RPMI7951 (cell line): ENCODE data around the gene IRAK3. TPM values are rescaled to one million over a fixed set of nuclear protein-coding genes. Genes with fewer than 3 reads are reported as not detected.

Source experiments
- DNase-seq: peaks from one replicate; pipeline ENCODE4 v3.0.0-alpha.2; 2012; ENCODE audit warnings: low read depth
- total RNA-seq: library from RNA; depleted of rRNA; stranded (reverse); fragments of >200 nt; shearing (Covaris generic); gene quantifications from 2 replicates; pipeline ENCODE4 v1.2.3, GENCODE V29; 2014; rRNA removed

IRAK3 gene, protein sequence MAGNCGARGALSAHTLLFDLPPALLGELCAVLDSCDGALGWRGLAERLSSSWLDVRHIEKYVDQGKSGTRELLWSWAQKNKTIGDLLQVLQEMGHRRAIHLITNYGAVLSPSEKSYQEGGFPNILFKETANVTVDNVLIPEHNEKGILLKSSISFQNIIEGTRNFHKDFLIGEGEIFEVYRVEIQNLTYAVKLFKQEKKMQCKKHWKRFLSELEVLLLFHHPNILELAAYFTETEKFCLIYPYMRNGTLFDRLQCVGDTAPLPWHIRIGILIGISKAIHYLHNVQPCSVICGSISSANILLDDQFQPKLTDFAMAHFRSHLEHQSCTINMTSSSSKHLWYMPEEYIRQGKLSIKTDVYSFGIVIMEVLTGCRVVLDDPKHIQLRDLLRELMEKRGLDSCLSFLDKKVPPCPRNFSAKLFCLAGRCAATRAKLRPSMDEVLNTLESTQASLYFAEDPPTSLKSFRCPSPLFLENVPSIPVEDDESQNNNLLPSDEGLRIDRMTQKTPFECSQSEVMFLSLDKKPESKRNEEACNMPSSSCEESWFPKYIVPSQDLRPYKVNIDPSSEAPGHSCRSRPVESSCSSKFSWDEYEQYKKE
- 3.5 and 4.8 TPM in 2 replicates for total RNA-seq

DNA sequence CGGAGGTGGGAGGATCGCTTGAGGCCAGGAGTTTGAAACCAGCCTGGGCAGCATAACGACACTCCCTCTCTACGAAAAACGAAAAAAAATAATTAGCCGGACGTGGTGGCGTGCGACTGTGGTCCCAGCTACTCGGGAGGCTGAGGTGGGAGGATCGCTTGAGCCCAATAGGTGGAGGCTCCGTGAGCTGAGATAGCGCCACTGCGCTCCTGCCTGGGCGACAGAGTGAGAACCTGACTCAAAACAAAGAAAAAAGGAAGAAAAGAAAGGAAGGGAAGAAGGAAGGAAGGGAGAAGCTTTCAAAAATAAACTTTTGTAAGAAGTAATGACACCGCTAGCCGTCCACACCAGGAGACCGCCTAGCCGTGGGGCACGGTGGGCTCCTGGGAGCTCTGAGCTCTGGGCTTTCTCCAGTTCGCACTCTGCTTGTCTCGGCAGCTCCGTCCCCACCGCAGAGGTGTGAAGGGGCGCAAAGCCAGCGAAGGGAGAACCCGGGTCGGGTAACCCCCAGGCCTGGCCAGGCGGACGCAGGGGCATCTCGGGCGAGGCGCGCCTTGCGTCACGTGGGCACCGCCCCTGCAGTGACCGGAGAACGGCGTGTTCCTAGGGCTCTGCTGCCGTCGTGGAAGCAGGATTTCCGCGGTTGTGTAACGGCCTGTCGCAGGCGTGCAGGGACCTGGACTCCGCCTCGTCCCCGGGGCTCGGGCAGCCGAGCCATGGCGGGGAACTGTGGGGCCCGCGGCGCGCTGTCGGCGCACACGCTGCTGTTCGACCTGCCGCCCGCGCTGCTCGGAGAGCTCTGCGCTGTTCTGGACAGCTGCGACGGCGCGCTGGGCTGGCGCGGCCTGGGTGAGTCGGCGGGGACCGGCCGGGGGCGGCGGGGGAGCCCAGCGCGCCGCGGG lies at the start of gene IRAK3:
TSS of gene IRAK3 (plus strand) at position 631 of the 902 bp plus-strand sequence. CDS start at position 717, 86 bp downstream.
- peak; percentile 64 for DNase-seq

DNA sequence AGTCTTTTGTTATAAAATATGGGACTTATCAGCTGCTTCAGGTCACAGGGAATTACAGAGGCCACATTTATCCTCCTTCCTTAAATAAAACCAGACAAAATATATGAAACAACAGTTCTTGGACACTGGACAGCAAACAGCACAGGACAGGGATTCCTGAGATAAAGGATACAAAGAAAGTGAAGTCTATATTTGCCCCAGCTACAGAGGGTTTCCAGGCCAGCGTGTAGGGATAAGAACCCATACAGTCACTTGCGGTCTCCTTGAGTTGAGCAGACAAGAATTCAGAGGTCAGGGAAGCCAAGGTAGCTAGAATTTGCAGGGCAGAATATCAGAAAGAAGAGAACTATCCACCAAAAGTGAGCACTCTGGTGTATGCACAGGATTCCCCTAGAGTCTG lies 49.7 kb upstream of the IRAK3 start:
- DNase-seq: no peak

DNA sequence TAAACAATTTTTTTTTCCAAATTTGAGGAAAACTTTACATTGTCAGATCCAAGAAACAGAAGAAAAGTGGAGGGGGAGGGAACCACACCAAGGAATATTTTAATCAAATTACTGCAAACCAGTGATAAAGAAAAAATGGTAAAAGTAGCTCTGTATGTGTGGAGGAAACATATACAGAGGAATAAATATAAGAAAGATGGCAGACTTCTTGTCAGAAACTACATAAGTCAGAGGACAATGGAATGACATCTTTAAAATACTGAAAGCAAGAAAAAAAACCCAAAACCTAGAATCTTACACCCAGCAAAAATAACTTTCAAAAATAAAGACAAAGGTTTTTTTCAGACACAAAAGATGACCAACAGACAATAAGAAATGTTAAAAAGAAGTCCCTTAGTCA lies 48.3 kb upstream of the IRAK3 start:
- DNase-seq: no peak

DNA sequence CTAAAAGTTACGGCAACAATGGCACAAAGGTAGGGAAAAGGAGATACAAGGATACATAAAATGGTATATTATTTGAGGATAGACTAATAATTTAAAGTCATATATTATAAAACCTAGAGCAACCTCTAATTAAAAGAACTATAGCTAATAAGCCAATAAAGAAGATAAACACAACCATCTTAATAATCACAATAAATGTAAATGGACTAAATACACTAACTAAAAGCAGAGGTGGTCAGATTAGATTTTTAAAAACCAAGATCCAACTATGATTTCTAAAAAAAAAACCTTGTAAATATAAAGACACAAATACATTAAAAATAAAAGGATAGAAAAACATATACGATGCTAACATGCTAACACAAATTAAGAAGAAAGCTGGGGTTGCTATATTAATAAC lies 47.7 kb upstream of the IRAK3 start:
- no peak for DNase-seq

DNA sequence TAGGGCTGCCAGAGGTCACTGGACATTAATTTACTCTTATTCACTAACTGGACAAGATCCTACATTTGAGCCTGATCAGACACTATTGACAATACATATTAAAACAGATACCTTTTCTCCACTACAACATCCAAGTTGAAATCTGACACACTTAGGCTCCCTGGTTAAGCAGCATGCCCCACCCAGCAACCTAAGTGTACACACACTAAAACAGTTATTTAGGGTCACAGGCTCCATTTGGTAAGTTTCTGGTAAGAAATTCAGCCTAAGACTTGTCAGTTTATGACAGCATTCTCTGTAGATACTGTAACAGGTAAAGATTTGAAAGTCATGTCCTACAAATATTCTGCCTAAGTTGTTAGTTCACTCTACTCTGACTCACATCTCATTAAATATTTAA lies 46.2 kb upstream of the IRAK3 start:
- no peak for DNase-seq

DNA sequence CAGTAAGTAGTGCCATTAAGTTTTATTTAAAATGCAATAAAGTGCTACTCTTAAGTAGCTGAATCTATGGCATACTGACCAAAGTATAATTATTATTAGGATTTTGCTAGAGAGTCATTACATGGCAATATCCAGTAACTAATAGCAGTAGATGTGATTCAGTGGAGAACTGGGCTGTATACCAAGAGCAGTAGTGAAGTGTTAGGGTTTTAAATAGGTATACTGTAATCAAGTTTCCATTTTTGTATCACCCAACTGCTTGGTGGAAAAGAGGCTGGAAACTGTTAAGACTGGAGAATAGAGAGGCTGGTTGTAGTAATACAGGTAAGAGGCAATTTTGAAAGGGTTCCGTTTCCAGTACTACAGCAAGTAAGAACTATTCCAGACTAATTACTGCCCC lies 45.1 kb upstream of the IRAK3 start:
- no peak for DNase-seq

DNA sequence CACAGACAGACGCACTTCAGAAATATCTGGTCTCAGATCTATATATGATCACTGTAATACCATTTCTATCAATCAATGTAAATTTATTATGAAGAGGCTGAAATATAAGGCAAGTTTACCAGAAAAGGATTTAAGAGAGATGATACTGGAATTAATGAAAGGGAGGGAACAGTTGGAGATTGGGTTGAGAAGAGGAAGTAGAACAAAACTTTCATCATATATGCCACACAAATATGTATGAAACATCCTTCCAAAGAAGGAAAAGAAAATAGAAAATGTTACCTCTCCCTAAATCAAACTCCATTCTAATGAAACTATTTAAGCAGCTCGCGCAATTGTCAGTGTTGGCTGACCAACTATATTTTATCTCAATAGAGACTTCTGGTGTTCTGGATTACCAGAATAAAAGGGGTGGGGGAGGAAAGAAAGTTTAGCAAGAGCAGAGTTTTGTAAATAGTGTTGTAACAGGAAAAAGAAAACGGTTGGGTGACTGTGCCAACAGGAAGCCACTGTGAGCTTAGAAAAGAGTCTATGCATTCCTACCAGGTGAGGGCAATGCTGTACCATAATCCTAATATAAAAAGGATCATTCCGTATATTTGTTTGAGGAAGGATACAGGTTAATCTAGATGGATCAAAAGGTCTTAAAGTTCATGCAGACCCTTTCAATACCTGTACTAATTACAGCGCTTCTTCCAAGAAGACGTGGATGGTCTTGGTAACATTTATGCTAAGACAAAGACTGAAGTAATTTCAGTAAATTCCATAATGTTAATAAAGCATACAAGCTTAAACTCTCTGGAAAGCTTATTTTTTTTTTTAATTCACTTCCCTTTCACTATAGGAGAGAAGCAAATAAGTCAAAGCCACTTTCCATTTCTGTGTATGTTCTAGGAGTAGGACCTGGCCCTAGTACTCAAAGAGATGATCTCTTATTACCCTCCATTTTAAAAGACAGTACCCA lies 43.9 kb upstream of the IRAK3 start:
- DNase-seq: peak; percentile 63

DNA sequence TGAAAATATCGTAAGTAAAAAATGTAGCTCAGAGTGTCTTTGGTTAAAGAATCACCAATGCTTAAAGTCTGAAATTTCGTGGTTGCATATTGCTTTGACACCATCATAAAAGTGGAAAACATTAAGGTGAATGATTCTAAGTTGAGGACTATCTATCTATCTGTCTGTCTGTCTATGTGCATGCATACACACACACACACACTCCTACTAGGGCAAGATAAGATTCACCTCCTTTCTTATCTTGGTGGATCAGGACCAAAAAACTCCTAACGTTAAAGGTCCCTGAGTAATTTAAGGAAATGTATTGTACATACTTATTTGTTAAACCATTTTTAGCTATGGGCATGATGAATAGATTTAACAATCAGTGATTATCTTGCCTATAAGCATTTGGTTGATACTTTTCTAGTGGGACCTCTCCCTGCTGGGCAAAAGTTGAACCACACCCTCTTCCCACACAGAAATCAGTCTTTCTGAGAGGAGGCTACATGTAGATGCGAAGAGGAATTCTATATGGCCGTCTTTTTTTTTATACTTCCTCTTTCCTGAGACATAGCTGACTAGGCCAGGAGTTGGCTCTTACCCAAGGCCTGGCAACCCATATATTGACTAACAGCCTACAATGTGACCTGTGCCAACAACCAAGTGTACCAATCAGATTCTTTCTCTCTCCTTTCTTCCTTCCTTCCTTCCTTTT lies 39.2 kb upstream of the IRAK3 start:
- no peak for DNase-seq

DNA sequence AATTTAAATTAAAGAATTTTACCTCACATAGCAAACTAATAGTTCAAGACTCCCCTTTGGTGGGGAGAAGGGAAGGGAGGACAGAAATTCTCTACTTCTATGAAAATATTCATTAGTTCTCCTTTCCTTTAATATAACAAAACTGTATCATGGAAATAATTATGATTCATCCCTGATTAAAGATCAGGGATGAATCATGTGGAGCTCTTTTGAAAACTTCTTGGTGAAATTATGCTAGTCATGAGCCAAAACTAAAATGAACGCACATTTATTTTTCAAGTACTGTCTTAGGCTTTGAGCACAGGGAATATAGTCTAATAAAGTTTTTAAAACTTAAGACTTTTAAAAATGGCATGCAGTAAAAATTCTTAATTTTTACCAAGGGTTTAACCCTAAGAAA lies 36.3 kb upstream of the IRAK3 start:
- no peak for DNase-seq

DNA sequence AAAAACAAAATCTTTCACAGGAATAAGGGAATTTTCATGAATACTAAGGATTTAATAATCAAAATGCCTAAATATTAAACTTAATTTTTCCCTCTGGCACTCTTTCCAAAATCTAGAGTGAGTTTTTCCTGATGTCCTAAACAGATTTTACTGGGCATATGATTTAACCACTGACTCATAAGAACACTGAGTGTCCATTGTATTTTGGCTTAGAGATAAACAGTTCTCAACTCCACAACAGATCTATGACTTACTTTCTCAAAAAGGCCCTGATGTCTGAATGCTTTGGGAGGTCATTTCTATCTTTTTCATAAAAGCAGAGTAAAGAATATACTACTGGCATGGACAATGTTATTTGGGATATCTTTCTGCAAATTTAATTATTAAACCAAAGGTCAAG lies 34.2 kb upstream of the IRAK3 start:
- DNase-seq: no peak

DNA sequence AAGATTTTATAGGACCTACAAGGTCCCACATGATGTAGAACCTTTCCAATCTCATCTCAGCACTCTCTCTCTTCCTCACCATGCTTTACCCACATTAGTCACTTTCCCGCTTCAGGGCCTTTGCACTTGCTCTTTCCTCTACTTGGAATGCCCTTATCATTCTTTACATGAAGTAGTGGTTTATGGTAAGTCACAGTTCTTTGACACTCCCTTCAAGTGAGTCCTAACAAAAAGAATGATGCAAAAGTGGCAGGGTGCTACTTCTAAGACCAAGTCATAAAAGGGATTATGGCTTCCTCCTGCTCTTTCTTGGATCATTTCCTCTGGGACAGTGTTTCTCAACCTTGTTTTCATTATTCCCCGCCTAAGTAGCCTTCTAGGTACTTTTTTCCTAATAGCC lies 32.4 kb upstream of the IRAK3 start:
- no peak for DNase-seq

DNA sequence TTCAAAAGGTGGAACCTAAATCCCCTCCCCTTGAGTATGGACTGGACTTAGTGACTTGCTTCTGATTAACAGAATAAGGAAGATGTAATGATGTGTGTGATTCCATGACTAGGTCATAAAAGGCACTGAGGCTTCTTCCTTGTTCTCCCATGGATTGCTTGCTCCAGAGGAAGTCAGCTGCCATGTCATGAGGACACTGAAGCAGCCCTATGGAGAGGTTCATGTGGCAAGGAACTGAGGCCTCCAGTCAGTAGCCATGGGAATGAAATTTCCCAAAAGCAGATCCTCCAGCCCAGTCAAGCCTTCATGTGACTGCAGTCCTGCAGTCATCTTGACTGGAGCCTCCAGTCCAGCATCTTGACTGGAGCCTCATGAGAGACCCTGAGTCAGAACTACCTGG lies 29.9 kb upstream of the IRAK3 start:
- no peak for DNase-seq

DNA sequence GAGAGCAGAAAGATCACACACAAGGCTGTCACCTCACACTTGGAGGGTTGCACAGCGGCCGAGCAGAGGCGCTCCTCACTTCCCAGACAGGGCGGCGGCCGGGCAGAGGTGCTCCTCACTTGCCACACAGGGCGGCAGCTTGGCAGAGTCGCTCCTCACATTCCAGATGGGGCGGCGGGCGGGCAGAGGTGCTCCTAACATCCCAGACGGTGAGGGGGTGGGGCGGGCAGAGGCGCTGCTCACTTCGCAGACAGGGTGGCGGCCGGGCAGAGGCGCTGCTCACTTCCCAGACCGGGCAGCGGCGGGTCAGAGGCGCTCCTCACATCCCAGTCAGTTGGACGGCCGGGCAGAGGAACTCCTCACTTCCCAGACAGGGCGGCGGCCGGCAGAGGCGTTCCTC lies 28.3 kb upstream of the IRAK3 start:
- no peak for DNase-seq

DNA sequence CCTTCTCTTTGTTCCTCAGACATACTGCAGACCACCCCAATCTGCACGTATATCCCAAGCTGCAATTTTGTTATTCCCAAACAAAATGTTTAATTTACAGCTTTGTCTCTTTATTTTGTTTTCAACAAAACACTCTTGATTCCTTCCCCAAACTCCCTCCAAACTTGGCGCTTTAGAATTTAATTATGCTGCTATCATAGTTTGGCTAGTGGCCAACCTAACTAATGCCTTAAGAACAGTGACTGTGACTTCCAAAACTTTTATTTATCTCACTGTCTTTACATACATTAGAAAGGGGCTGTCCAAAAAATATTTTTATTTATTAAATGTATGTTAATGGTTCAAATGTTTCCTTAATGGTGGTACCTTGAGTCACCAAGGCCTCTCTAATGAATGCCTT lies 26.3 kb upstream of the IRAK3 start:
- DNase-seq: no peak

DNA sequence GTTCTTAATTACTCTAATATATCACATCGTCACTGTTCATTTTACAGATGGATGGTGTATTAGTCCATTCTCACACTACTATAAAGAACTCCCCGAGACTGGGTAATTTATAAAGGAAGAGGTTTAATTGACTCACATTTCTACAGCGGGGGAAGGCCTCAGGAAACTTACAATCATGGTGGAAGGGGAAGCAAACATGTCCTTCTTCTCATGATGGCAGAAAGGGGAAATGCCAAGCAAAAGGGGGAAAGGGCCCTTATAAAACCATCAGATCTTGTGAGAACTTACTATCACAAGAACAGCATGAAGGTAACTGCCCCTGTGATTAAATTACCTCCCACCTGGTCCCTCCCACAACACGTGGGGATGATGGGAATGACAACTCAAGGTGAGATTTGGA lies 25.7 kb upstream of the IRAK3 start:
- no peak for DNase-seq

DNA sequence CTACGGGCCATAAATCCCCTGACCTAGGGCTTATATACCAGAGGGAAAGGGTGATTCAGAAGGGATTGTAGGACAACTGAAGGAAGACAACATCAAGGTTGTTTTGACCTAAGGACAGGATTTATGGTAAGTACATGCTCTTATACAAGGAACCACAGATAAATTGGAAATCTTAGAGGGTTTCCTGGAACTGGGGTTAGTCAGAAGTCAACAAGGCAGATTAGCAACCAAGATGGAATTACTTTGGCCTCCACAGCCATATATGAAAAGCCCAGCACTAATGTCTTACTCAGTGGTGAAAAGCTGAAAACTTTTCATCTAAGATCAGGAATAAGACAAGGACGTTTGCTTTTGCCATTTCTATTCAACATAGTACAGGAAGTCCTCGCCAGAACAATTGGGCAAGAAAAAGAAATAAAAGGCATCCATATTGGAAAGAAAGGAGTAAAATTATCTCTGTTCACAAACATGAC lies 24.6 kb upstream of the IRAK3 start:
- no peak for DNase-seq

DNA sequence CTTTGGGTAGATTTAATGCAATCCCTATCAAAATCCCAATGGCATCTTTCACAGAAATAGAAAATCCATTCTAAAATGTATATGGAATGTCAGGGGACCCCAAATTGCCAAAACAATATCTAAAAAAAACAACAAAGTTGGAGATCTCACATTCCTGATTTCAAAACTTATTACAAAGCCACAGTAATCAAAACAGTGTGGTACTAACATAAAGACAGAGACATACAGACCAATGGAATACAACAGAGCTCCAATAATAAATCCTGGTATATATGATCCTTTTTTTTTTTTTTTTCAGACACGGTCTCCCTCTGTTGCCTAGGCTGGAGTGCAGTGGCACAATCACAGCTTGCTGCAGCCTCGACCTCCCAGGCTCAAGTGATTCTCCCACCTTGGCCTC lies 23.9 kb upstream of the IRAK3 start:
- DNase-seq: no peak

DNA sequence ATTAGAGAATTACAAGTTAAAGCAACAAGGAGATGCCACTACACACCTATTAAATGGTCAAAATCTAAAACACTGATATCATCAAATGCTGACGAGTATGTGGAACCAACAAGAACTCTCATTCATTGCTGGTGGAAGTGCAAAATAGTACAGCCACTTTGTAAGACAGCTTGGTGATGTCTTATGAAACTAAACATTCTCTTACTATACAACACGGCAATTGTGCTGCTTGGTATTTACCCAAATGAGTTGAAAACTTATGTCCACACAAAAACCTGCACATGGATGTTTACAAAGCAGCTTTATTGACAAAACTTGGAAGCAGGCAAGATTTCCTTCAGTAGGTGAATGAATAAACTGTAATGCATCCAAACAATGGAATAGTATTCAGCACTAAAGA lies 22.5 kb upstream of the IRAK3 start:
- no peak for DNase-seq

DNA sequence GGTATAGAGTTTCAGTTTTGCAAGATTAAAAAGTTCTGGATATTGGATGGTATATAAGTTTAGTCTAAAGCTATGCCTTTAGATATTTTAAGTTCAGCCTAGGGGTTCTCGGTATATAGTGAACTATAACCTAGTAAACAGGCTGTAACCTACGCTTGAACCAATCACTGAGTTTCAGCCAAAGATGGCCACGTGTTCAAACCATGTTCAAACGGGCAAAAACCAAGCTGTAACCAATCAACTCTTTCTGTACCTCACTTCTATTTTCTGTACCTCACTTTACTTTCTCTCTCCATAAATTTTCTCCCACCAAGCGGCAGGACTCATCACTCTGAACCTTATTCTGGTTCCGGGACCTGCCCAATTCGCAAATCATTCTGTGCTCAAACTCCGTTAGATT lies 20.6 kb upstream of the IRAK3 start:
- peak; percentile 33 for DNase-seq
